ENCODE results near the gene NFKBIB. TPM values are rescaled to one million over a fixed set of nuclear protein-coding genes. Genes with fewer than 3 reads are reported as not detected.
"Not testable (repeated sequence)": the region's sequence is repeated elsewhere in the genome, so short reads cannot be mapped to it uniquely, and the experiment has no call there.

The NFKBIB gene
- total RNA-seq, 1 experiment from 2014 or later, result 29.7 TPM

- peak; percentile 70 to 78 for DNase-seq
Measured at GRCh38 chr19:38867171-38867780, 32.5 kb upstream of the NFKBIB start.

DNA sequence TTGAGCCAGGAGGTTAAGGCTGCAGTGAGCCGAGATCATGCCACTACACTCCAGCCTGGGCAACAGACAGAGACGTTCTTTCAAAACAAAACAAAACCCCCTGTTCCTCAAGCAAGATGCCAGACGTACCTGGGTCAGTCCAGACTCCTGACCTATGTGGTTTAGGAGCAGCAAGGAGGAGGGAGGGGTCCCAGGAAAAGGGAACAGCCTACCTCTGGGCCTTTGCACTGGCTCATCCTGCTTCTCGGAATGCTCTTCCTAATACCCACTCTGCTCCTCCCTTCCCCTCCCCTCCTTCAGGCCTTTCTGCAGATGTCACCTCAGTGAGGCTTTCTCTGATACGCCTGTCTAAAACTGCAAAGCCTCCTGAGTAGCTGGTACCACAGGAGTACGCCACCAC is 31.2 kb upstream of the NFKBIB start:
- Histone ChIP-seq H3K4me1 (peaks cover 14% of the 10 kb centered on the region), H3K36me3 (no peaks in the 10 kb centered on the region), H3K27me3 (no peaks in the 10 kb centered on the region), H3K9me3 (replicated peaks) (no peaks in the 10 kb centered on the region), H3K27ac (no peak overlapping the region), H3K4me3 (no peak overlapping the region)
- DNase-seq, result no peak

More at GRCh38 chr19:38867171-38867780, 32.5 kb upstream of the NFKBIB start:
- peaks cover 24% of the 10 kb centered on the region for H3K4me1 ChIP-seq
- no peak overlapping the region for H3K4me3 ChIP-seq
- no peaks in the 10 kb centered on the region for H3K9me3 ChIP-seq (replicated peaks)
- H3K27ac ChIP-seq, result no peak overlapping the region
- H3K36me3 ChIP-seq, result no peaks in the 10 kb centered on the region
- H3K27me3 ChIP-seq, result no peaks in the 10 kb centered on the region

DNA sequence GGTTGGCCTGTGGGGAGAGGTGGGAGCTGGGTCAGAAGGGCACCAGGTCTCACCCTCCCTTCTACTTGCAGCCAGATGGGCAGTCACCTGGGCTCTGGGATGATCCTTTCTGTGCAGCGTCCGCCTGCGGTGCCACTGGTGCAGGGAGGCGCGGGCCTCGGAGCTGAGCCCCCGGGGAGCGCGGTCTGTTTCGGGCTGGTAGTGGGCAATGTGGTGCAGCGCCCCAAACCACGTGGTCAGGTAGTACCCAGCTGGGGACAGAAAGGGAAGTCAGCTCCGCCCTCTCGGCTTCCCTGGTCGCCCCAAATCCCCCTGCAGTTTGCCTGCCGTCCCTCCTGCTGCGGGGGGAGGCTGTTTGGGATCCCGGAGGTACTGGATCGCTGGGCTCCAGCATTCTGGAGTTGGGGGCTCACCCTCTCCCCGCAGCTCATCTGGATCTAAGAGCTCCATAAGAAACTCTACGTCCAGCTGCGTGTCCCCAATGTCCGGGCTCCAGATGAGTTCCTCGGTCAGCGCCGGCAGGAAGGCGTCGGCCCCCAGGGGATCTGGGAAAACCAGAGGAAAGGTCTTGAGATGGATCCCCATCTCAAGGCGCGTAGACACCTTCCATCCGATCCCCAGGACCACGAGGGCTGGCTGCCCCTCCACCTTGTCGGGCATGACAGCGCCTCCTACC is 30.5 kb upstream of the NFKBIB start:
- H3K9me3 ChIP-seq (replicated peaks), result no peaks in the 10 kb centered on the region
- no peaks in the 10 kb centered on the region for H3K36me3 ChIP-seq
- DNase-seq, result no peak
- H3K4me1 ChIP-seq, result peaks cover 14% of the 10 kb centered on the region
- no peak overlapping the region for H3K4me3 ChIP-seq
- no peaks in the 10 kb centered on the region for H3K27me3 ChIP-seq
- no peak overlapping the region for H3K27ac ChIP-seq

DNA sequence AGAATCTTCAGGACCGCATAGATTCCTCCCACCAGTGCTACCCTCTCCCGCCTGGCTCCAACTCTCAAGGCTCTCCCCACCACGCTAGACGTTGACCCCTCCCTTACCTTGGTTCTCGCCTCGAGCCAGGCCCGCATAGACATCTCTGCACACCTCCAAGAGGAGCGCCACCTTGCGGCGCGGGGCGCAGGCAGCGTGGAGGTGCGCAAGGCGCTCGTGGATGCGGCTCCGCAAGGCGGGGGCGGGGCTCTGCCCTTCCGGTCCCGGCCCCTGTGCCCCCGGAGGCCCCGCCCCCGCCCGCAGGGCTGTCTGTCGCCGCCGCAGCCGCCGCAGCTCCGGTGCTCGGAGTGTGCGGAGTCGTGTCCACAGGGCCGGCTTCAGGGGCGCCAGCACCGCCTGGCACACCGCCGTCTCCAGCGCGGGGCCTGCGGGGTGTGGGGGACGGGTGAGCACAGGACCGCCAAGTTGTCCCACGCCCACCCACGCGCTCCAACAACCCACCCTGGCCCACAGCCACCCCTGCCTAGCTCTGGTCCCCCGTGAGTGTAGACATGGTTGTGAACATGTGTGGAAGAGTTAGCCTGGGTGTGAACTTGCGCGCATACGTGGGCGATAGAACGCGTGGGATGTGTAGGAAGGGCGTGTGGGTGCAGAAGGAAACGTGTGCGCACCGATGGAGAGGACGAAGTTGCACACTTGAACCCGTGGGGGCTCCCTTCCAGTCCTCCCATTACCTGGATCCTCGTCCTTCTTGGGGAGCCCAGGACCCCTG is 29.7 kb upstream of the NFKBIB start:
- no peak overlapping the region for H3K27ac ChIP-seq
- no peak for DNase-seq
- no peaks in the 10 kb centered on the region for H3K36me3 ChIP-seq
- H3K4me1 ChIP-seq, result peaks cover 7% of the 10 kb centered on the region
- no peaks in the 10 kb centered on the region for H3K9me3 ChIP-seq (replicated peaks)
- no peak overlapping the region for H3K4me3 ChIP-seq
- no peaks in the 10 kb centered on the region for H3K27me3 ChIP-seq

- Histone ChIP-seq H3K9me3 (replicated peaks) (no peaks in the 10 kb centered on the region), H3K36me3 (no peaks in the 10 kb centered on the region), H3K4me3 (no peak overlapping the region), H3K27me3 (no peaks in the 10 kb centered on the region), H3K4me1 (peaks cover 11% of the 10 kb centered on the region), H3K27ac (no peak overlapping the region)
- DNase-seq, result no peak
Measured at GRCh38 chr19:38870612-38871011, 29.2 kb upstream of the NFKBIB start.

DNA sequence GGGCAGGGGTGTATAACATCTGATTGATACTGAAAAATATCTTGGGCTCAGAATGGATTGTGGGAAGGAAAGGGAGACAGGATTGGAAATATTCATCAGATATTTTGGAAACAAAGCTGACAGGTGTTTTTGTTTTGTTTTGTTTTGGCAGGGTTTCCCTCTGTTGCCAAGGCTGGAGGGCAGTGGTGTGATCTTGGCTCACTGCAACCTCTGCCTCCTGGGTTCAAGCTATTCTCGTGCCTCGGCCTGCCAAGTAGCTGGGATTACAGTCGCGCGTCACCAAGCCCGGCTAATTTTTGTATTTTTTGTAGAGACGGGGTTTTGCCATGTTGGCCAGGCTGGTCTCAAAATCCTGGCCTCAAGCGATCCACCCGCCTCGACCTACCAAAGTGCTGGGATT is 26.4 kb upstream of the NFKBIB start:
- not testable (repeated sequence) for H3K9me3 ChIP-seq (replicated peaks); H3K27ac ChIP-seq; H3K4me3 ChIP-seq; H3K36me3 ChIP-seq; H3K27me3 ChIP-seq; DNase-seq
- peaks cover 33% of the 10 kb centered on the region for H3K4me1 ChIP-seq

DNA sequence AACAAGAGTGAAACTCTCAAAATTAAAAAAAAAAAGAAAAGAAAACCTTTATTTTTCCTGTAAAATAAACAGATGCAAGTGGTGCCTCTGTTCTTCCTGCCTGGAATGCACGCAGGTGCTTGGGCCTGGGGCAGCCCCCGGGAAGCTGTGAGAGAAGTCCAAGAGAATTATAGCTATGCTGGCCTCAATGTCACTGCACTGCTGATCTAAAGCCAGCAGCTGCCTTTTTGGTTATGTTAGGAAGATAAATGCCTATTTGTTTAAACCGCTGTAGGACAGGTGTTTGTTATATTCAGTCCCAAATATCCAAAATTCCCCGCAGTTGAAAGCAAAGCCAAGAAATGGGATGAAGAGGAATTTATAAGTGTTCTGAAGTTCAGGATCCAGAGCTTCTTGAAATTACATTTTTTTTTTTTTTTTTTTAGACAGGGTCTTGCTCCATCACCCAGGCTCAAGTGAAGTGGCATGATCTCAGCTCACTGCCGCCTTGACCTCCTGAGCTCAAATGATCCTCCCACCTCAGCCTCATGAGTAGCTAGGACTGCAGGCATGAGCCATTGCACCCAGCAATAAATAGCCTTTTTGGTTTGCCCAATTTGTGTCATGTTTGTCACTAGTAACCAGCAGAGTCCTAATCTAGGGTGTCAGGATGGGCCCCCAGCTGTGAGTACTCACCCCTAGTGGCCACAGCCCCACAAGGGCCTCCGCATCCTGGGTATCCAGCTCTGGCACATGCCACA is 23.9 kb upstream of the NFKBIB start:
- Histone ChIP-seq H3K27me3 (no peaks in the 10 kb centered on the region), H3K4me3 (no peak overlapping the region), H3K36me3 (no peaks in the 10 kb centered on the region), H3K4me1 (peaks cover 44% of the 10 kb centered on the region), H3K27ac (no peak overlapping the region; the same call in 1 of the 2 replicates), H3K9me3 (replicated peaks) (no peaks in the 10 kb centered on the region)
- DNase-seq, result peak; percentile 61 to 81

GRCh38 chr19:38877781-38878574 is 21.8 kb upstream of the NFKBIB start, which contains the start of gene RINL:
TSS of gene RINL (minus strand) at chr19:38878275. CDS start at chr19:38876742, 1,533 bp downstream.
- no peak for DNase-seq
- Histone ChIP-seq H3K27ac (peak within 1 kb of the TSS; percentile 71), H3K4me1 (peaks cover 53% of the 10 kb centered on the region)

GRCh38 chr19:38878575-38879399 is 21.0 kb upstream of the NFKBIB start:
- H3K4me1 ChIP-seq, result peaks cover 60% of the 10 kb centered on the region
- no peaks in the 10 kb centered on the region for H3K9me3 ChIP-seq (replicated peaks)
- H3K27ac ChIP-seq, result peak overlapping the region; percentile 71
- H3K27me3 ChIP-seq, result no peaks in the 10 kb centered on the region
- H3K36me3 ChIP-seq, result no peaks in the 10 kb centered on the region
- DNase-seq, result peak; percentile 76 to 83
- H3K4me3 ChIP-seq, result no peak overlapping the region

More at GRCh38 chr19:38877781-38878574, 21.8 kb upstream of the NFKBIB start, which contains the start of gene RINL:
- H3K4me3 ChIP-seq, result no peak within 1 kb of the TSS
- no peaks in the 10 kb centered on the region for H3K27me3 ChIP-seq
- H3K36me3 ChIP-seq, result no peaks in the 10 kb centered on the region
- H3K9me3 ChIP-seq (replicated peaks), result no peaks in the 10 kb centered on the region

GRCh38 chr19:38879400-38879751 is 20.4 kb upstream of the NFKBIB start:
- Histone ChIP-seq H3K4me1 (peaks cover 60% of the 10 kb centered on the region), H3K4me3 (no peak overlapping the region), H3K36me3 (no peaks in the 10 kb centered on the region), H3K27me3 (no peaks in the 10 kb centered on the region), H3K27ac (peak overlapping the region; percentile 71), H3K9me3 (replicated peaks) (no peaks in the 10 kb centered on the region)
- DNase-seq, result no peak

GRCh38 chr19:38880076-38880881 is 19.5 kb upstream of the NFKBIB start:
- Histone ChIP-seq H3K27me3 (no peaks in the 10 kb centered on the region), H3K36me3 (no peaks in the 10 kb centered on the region), H3K27ac (no peak overlapping the region), H3K4me3 (no peak overlapping the region), H3K4me1 (peaks cover 58% of the 10 kb centered on the region), H3K9me3 (replicated peaks) (no peaks in the 10 kb centered on the region)
- DNase-seq, result no peak

- Histone ChIP-seq H3K36me3 (no peaks in the 10 kb centered on the region), H3K4me1 (peaks cover 54% of the 10 kb centered on the region)
Measured at GRCh38 chr19:38880882-38881609, 18.7 kb upstream of the NFKBIB start.

More at GRCh38 chr19:38880882-38881609, 18.7 kb upstream of the NFKBIB start:
- no peak overlapping the region for H3K27ac ChIP-seq
- H3K4me3 ChIP-seq, result no peak overlapping the region
- H3K9me3 ChIP-seq (replicated peaks), result no peaks in the 10 kb centered on the region
- DNase-seq, result no peak
- no peaks in the 10 kb centered on the region for H3K27me3 ChIP-seq
